ENCODE results near the gene ZNF254.

The ZNF254 gene

GRCh38 chr19:24052811-24053210 lies 34.2 kb upstream of the ZNF254 start:
- H3K4me3 ChIP-seq (ENCODE audit: low read depth, low read length), result no peak overlapping the region
- DNase-seq (ENCODE audit: low read depth), result no peak
- TF ChIP-seq, protein P1, sequence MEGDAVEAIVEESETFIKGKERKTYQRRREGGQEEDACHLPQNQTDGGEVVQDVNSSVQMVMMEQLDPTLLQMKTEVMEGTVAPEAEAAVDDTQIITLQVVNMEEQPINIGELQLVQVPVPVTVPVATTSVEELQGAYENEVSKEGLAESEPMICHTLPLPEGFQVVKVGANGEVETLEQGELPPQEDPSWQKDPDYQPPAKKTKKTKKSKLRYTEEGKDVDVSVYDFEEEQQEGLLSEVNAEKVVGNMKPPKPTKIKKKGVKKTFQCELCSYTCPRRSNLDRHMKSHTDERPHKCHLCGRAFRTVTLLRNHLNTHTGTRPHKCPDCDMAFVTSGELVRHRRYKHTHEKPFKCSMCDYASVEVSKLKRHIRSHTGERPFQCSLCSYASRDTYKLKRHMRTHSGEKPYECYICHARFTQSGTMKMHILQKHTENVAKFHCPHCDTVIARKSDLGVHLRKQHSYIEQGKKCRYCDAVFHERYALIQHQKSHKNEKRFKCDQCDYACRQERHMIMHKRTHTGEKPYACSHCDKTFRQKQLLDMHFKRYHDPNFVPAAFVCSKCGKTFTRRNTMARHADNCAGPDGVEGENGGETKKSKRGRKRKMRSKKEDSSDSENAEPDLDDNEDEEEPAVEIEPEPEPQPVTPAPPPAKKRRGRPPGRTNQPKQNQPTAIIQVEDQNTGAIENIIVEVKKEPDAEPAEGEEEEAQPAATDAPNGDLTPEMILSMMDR (IDR thresholded peaks at IDR 0.05; ENCODE audit: low read depth, low read length, missing control alignments), result no peak

- TF ChIP-seq, protein P1 (IDR thresholded peaks at IDR 0.05; ENCODE audit: low read depth, low read length, missing control alignments), result no peak
- DNase-seq (ENCODE audit: low read depth), result no peak
- H3K4me3 ChIP-seq (ENCODE audit: low read depth, low read length), result no peak overlapping the region
These were observed 33.4 kb upstream of the ZNF254 start for GRCh38 chr19:24053601-24054000.

DNA sequence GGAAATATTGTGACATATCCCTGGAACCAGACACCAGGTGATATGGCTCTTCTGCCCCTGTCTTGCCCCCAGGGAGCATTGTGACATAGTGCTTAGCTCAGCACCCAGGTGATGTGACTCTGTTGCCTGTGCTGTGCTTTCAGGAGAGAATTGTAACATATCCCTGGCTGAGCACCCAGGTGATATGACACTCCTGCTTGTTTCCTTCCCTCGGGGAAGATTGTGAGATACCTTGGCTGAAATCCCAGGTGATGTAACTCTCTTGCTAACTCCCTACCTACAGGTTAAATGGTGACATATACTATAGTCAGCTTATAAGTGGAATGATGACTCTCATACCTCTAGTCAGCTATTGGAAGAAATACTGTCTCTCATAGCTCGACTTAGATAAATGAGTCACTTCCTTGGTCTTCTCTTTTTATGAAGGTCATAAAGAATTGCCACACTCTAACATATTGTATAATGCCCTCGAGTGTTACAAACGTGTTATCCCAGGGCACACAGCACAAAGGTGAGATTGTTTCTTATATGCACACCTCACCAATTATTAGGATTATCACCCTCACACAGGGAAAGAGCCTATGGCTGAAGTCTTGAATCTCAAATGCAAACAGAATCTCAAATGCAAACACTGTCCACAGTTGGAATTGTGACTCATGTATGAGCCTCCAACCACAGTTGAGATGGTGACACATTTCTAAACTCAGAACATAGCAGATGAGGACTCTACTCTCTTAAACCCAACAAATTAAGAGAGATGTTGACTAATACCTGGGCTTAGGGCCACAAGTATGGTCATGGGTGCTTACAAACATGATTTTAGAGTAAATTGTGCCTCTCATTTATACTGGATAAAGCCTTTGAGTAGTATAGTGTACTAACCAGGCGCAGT lies 32.7 kb upstream of the ZNF254 start:
- no peak for DNase-seq (ENCODE audit: low read depth)
- H3K4me3 ChIP-seq (ENCODE audit: low read depth, low read length), result no peak overlapping the region
- TF ChIP-seq, protein P1 (IDR thresholded peaks at IDR 0.05; ENCODE audit: low read depth, low read length, missing control alignments), result no peak

GRCh38 chr19:24055548-24055947 lies 31.4 kb upstream of the ZNF254 start:
- TF ChIP-seq, protein P1 (IDR thresholded peaks at IDR 0.05; ENCODE audit: low read depth, low read length, missing control alignments), result no peak
- H3K4me3 ChIP-seq (ENCODE audit: low read depth, low read length), result no peak overlapping the region

GRCh38 chr19:24057144-24057543 lies 29.8 kb upstream of the ZNF254 start:
- no peak overlapping the region for H3K4me3 ChIP-seq (ENCODE audit: low read depth, low read length)
- DNase-seq (ENCODE audit: low read depth), result no peak
- TF ChIP-seq, protein P1 (IDR thresholded peaks at IDR 0.05; ENCODE audit: low read depth, low read length, missing control alignments), result no peak

More at GRCh38 chr19:24055548-24055947, 31.4 kb upstream of the ZNF254 start:
- no peak for DNase-seq (ENCODE audit: low read depth)

DNA sequence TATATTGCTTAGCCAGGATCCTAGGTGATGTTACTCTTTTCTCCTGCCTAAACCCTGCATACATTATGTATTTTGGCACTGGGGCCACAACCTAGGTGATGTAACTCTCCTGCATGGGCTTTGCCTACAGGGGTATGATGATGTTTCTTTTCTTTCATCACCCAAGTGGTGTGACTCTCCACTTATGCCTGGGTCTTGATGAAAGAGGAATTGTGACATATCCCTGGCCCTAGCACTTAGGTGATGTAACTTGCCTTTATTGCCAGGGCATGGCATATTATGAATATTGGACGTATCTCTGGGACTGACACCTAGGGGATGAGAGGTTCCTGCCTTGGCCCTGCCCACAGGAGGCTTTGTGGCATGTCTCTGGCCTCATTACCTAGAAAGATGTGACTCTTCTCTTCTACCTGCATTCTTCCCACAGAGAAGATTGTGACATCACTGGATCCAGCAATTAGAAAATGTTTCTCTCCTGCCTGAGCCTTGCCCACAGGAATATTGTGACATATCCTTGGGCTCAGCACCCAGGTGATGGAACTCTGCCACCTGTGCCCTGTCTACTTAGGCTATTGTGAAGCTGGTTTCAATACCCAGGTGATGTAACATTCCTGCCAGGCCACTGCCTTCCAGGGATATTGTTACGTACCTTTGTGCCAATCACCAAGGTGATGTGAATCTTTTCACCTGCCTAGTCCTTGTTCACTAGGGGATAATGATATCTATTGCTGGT lies 27.3 kb upstream of the ZNF254 start:
- no peak overlapping the region for H3K4me3 ChIP-seq (ENCODE audit: low read depth, low read length)
- no peak for DNase-seq (ENCODE audit: low read depth)
- TF ChIP-seq, protein P1 (IDR thresholded peaks at IDR 0.05; ENCODE audit: low read depth, low read length, missing control alignments), result no peak

All from GM12864 (cell line).